Effector memory CD4-positive, alpha-beta T cell (primary cell): ENCODE measurements around the gene WDR27.

Source experiments
- DNase-seq, 3 donors: peaks; one replicate each; pipeline ENCODE4 v3.0.0-alpha.2; 2020
- H3K27ac ChIP-seq: 2 replicates; pipeline ENCODE4 v1.7.0; 2013; ENCODE audit warnings: mild to moderate bottlenecking, low read length, moderate library complexity; ENCODE audit not compliant: insufficient read depth, poor library complexity, severe bottlenecking
- H3K27me3 ChIP-seq: replicated peaks from 2 replicates; pipeline ENCODE4 v1.7.0; 2013; ENCODE audit warnings: mild to moderate bottlenecking, low read length; ENCODE audit not compliant: insufficient read depth, control insufficient read depth, poor library complexity, severe bottlenecking
- H3K36me3 ChIP-seq: 2 replicates; pipeline ENCODE4 v1.7.0; 2013; ENCODE audit warnings: mild to moderate bottlenecking, low read length, moderate library complexity; ENCODE audit not compliant: control insufficient read depth, insufficient read depth
- H3K4me1 ChIP-seq: 2 replicates; pipeline ENCODE4 v1.7.0; 2013; ENCODE audit warnings: low read length, mild to moderate bottlenecking; ENCODE audit not compliant: control insufficient read depth, insufficient read depth, poor library complexity, severe bottlenecking
- H3K4me3 ChIP-seq: 2 replicates; pipeline ENCODE4 v1.7.0; 2013; ENCODE audit warnings: low read length, low read depth, mild to moderate bottlenecking; ENCODE audit not compliant: insufficient read depth, poor library complexity, severe bottlenecking
- H3K9me3 ChIP-seq: 2 replicates; pipeline ENCODE4 v1.7.0; 2013; ENCODE audit warnings: mild to moderate bottlenecking, low read length, moderate library complexity; ENCODE audit not compliant: control insufficient read depth

Gene WDR27

DNA sequence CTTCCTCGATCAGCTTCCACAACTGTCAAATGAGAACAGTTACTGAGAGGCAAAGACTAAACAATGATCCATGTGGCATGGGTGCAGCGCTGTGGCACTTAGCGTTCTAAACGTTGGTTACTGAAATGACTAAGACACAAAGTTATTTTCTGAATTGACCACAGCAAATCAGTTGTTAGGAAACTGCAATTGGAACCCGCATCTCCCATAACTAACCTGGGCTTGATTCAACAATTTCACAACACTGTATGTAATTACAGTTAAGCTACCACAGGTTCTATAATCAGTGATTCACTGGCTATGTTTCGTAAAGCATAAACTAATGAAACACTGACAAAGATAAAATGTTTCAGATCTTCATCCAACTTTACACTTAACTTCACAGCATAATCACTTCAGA is 12.5 kb downstream of the WDR27 start:
- no peak overlapping the region for H3K4me3 ChIP-seq
- DNase-seq, result no peak
- peaks cover 11% of the 10 kb centered on the region for H3K36me3 ChIP-seq
- H3K9me3 ChIP-seq, result no peaks in the 10 kb centered on the region
- H3K27me3 ChIP-seq, result no peaks in the 10 kb centered on the region
- H3K27ac ChIP-seq, result no peak overlapping the region
- H3K4me1 ChIP-seq, result no peaks in the 10 kb centered on the region

DNA sequence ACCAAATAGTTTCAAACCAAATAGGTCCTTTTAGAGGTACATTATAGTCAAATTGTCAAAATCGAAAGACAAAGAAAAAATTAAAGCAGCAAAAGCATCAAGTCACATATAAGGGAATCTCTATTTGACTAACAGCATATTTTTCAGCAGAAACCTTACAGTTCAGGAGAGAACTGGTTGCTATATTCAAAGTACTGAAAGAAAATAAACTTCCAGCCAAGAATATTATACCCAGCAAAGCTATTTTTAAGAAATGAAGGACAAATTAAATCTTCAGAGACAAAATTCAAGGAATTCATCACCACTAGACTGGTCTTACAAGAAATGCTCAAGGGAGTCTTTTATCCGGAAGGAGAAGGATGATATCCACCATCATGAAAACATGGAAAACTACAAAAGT is 16.0 kb downstream of the WDR27 start:
- Histone ChIP-seq H3K4me1 (no peaks in the 10 kb centered on the region), H3K27me3 (no peaks in the 10 kb centered on the region), H3K27ac (no peak overlapping the region), H3K4me3 (no peak overlapping the region), H3K36me3 (peaks cover 11% of the 10 kb centered on the region), H3K9me3 (no peaks in the 10 kb centered on the region)
- DNase-seq, result no peak

DNA sequence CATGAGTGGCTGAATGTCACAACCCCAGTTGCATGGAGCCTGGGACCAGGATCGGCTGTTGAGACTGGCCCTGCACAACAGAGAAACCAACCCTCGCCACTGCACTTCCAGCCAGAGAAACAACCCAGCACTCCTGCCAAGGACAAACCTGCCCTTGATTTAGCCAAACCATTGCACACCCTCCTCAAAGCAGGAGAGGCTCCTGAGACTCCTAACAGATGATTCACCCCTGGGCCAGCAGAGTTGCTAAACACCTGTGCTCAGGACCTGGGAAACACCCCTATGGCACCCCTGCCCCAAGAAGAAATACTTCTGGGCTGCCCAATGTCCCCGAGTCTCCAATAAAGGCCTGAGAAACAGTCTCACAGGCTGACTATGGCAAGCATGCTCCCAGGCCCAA is 17.8 kb downstream of the WDR27 start:
- Histone ChIP-seq H3K36me3 (peaks cover 11% of the 10 kb centered on the region), H3K27ac (no peak overlapping the region), H3K27me3 (no peaks in the 10 kb centered on the region), H3K9me3 (no peaks in the 10 kb centered on the region), H3K4me3 (no peak overlapping the region), H3K4me1 (no peaks in the 10 kb centered on the region)
- DNase-seq, result no peak

DNA sequence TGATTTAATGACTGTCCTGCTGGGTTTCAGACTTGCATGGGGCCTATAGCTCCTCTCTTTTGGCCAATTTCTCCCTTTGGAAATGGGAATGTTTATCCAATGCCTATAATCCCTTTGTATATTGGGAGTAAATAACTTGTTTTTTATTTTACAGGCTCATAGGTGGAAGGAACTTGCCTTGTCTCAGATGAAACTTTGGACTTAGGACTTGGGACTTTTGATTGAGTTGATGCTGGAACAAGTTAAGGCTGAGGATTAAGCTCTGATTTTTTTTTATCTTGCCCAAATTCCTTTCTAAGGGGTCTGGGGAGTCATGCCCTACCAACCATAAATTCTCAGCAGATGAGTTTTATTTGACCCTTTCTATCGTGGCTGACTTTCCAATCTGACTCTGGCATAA is 23.5 kb downstream of the WDR27 start:
- no peak for DNase-seq
- Histone ChIP-seq H3K4me1 (no peaks in the 10 kb centered on the region), H3K27me3 (no peaks in the 10 kb centered on the region), H3K9me3 (no peaks in the 10 kb centered on the region), H3K4me3 (no peak overlapping the region), H3K36me3 (no peaks in the 10 kb centered on the region), H3K27ac (no peak overlapping the region)

DNA sequence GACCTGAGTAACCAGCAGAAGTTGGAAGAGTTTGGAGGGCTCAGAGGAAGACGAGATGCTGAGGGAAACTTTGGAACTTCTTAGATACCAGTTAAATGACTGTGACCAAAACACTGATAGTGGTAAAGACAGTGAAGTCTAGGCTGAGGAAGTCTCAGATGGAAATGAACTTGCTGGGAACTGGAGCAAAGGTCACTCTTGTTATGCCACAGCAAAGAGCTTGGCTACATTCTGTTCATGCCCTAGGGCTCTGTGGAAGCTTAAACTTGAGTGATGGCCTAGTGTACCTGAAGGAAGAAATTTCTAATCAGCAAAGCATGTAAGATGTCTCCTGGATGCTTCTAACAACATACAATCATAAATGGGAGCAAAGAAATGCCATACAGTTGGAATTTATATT is 24.7 kb downstream of the WDR27 start:
- Histone ChIP-seq H3K9me3 (no peaks in the 10 kb centered on the region), H3K27me3 (no peaks in the 10 kb centered on the region), H3K27ac (no peak overlapping the region), H3K4me1 (no peaks in the 10 kb centered on the region), H3K4me3 (no peak overlapping the region), H3K36me3 (no peaks in the 10 kb centered on the region)
- no peak for DNase-seq

DNA sequence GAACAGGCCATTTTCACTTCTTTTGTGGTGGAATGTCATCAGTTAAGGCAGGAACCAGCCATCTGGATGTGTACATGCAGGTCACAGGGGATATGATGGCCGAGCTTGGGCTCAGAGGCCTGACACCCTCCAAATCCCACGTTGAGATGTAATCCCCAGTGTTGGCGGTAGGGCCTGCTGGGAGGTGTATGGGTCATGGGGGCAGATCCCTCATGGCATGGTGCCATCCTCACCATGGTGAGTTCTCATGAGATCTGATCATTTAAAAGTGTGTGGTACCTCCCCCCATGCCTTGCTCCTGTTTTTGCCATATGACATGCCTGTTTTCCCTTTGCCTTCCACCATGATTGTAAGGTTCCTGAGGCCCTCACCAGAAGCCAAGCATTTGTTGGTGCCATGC is 26.8 kb downstream of the WDR27 start:
- Histone ChIP-seq H3K4me1 (no peaks in the 10 kb centered on the region), H3K9me3 (no peaks in the 10 kb centered on the region), H3K36me3 (no peaks in the 10 kb centered on the region), H3K27me3 (no peaks in the 10 kb centered on the region), H3K4me3 (no peak overlapping the region), H3K27ac (no peak overlapping the region)
- no peak for DNase-seq

DNA sequence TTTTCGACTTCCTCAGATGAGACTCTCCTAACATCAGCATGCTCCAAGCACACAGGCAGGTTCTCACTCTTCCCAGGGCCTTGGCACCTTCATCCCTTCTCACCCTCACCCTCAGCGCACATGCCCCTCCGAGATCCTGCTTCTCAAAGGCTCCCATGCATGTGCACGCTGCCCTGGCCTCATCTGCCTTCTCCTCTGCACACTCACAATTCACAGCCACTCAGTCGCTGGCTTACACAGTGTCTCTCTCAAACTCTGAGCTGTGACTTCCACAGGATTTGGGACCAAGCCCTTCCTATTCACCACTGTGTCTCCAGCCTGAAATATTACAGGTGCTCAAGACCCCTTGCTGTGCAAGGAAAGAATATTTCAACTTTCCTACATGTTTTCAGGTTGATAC is 30.3 kb downstream of the WDR27 start:
- Histone ChIP-seq H3K4me3 (no peak overlapping the region), H3K27me3 (no peaks in the 10 kb centered on the region), H3K9me3 (no peaks in the 10 kb centered on the region), H3K27ac (no peak overlapping the region), H3K4me1 (no peaks in the 10 kb centered on the region), H3K36me3 (peaks cover 6% of the 10 kb centered on the region)
- no peak for DNase-seq

DNA sequence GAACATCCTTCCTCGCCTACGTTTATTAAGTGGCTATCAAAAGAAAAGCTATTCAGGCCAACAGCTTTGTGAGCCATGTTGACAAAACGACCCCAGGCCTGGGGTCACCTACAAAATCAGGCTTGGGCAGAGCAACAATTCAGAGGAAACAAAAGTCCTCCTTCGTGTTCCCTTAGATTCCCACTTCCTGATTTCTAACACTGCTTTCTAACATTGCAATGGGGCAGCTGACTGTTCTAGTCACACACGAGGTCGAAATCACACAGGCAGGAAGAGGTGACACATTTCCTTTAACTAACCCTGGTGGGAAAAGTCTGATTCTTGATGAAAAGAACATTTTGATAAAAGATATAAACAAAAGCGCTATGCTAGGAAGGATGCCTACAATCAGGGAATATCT is 31.9 kb downstream of the WDR27 start:
- H3K36me3 ChIP-seq, result peaks cover 6% of the 10 kb centered on the region
- H3K27ac ChIP-seq, result no peak overlapping the region
- no peaks in the 10 kb centered on the region for H3K9me3 ChIP-seq
- DNase-seq, result no peak
- H3K27me3 ChIP-seq, result no peaks in the 10 kb centered on the region
- no peak overlapping the region for H3K4me3 ChIP-seq
- H3K4me1 ChIP-seq, result no peaks in the 10 kb centered on the region

DNA sequence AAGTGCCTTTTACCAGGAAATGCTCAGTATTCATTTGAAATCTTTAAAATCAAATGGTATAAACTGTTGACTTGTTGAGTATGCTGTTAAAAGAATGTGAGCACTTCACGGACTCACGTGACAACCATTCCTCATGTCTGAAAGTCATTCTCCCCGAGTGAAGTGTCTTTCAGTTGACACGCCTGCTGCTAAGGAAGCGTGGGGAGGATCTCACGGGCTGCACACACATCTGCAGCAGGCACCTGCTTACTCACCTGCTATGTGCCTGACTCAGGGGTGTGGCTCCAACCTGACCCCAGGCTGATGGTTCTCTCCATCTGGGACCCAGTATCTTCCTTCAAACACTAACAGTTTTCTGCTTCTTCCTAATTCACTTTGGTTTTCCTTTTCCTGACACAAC is 32.7 kb downstream of the WDR27 start:
- Histone ChIP-seq H3K27me3 (no peaks in the 10 kb centered on the region), H3K9me3 (no peaks in the 10 kb centered on the region), H3K4me1 (no peaks in the 10 kb centered on the region), H3K27ac (no peak overlapping the region), H3K4me3 (no peak overlapping the region), H3K36me3 (peaks cover 6% of the 10 kb centered on the region)
- DNase-seq, result no peak

DNA sequence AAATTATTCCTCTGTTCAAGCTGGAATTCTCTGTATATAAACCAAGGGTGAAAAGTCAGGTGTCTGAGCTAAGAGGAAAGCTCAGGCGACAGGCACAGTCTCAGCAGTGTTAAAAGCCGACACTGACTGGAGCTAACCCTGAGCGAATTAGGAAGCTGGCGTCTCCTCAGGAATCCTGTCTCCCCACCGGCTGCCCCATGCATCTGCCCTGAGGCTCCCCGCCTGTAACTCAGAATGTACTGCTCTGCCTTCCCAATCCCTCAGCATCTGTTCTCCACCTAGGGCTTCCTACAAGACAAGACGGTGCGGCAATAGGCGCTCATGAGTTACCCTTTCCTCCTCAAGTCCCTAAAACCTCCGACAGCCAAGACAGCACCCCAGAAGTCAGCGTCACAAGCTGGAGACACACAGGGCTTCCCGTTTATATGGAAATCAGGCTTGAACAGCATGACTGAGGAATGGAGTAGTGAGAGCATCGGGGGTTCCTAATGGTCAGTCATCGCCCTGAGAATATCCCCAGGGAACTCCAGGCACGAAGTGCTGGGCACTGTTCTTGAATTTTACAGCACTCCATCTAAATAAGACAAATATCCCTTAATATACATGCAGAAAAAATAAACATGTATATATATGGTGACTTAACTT is 33.5 kb downstream of the WDR27 start:
- Histone ChIP-seq H3K9me3 (no peaks in the 10 kb centered on the region), H3K36me3 (peaks cover 6% of the 10 kb centered on the region), H3K27ac (no peak overlapping the region), H3K4me1 (no peaks in the 10 kb centered on the region), H3K4me3 (no peak overlapping the region), H3K27me3 (no peaks in the 10 kb centered on the region)
- no peak for DNase-seq
